HG03108 (cell line): Measurements from ENCODE around the gene HIBCH.
"Not testable (repeated sequence)": the region's sequence is repeated elsewhere in the genome, so short reads cannot be mapped to it uniquely, and the experiment has no call there.

Experiments
- ATAC-seq: cut with Tn5 transposase; IDR thresholded peaks from one replicate; pipeline ENCODE4 v1.9.1; 2021; ENCODE audit warnings: moderate library complexity; ENCODE audit not compliant: unreplicated experiment

Gene HIBCH, protein sequence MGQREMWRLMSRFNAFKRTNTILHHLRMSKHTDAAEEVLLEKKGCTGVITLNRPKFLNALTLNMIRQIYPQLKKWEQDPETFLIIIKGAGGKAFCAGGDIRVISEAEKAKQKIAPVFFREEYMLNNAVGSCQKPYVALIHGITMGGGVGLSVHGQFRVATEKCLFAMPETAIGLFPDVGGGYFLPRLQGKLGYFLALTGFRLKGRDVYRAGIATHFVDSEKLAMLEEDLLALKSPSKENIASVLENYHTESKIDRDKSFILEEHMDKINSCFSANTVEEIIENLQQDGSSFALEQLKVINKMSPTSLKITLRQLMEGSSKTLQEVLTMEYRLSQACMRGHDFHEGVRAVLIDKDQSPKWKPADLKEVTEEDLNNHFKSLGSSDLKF

DNA sequence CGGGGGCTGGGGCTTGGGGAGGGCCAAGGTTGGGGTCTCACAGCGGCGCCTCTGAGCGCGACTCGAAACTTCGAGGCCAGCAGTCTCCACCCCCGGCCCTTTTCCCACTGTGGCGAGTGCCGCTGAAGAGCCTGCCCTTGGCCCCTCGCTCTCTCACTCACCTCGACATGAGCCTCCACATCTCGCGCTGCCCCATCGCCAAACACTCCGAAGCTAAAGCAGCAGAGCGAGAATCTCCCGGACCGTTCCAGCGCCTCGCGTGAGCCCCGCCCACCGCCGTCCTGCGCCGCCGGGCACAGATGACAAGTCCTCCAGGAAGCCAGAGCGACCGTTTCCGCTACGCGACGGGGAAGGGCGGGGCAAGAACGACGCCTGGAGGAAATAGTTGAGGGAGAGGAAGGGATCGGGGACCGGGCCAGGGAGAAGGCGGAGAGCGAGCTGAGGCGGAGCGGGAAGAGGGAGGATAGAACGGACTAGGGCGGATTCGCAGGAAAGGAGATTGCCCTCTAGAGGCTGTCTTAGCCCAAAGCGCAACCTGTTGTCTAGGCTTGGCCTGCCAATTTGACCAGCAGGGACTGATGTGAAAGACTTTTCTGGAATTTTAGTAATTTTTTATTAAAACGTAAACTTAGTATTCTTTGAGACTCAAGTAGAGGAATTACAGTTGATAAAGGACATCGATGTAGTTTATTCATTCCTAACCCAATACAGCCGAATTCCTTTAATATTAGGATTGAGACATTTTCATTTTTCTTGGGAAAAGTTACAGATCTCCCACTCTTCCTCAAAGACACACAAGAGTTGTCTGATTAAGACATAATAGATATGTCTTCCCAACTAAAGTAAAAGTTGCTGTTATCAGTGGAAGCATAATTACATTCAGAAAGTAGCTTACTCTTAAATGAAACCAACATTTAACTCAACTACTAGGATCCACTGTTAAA is at the start of gene HIBCH:
Gene HIBCH, minus strand, starts transcription at position 272 of the 944 bp plus-strand sequence. Its CDS starts 76 bp downstream, at position 196.
- ATAC-seq: peak; percentile 95

DNA sequence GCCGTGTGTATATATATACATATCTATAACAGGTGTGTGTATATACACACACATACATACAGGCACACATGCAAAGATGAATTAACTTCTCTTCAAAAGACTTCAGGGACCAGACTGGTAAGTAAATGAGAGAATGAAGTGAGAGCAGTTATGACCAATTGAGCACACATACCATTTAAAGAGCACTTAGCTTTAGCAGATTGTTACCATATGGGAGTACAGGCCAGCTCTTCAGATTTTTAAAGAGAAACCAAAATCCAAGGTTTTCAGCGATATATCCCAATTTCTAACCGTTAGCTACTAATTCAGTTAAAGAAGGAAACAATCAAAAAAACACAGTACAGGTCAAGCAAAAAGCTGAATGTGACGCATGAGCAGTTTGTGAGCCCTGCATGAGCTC is 47.5 kb upstream of the HIBCH start:
- no peak for ATAC-seq

DNA sequence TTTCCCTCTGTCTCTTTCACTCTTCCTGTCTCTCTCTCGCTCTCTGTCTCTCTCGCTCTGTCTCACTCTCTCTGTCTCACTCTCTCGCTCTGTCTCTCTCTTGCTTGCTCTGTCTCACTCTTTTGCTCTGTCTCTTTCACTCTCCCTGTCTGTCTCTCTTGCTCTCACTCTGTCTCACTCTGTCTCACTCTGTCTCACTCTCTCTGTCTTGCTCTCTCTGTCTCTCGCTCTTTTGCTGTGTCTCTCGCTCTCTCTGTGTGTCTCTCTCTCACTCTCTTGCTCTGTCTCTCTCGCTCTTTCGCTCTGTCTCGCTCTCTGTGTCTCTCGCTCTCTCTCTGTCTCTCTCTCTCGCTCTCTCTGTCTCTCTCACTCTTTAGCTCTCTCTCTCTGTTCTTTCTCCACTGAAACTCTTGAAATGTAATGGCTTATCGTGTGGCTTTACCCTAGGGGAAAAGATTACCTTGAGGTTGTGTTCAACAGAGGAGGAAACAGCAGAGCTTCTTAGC is 46.7 kb upstream of the HIBCH start:
- ATAC-seq: no peak

DNA sequence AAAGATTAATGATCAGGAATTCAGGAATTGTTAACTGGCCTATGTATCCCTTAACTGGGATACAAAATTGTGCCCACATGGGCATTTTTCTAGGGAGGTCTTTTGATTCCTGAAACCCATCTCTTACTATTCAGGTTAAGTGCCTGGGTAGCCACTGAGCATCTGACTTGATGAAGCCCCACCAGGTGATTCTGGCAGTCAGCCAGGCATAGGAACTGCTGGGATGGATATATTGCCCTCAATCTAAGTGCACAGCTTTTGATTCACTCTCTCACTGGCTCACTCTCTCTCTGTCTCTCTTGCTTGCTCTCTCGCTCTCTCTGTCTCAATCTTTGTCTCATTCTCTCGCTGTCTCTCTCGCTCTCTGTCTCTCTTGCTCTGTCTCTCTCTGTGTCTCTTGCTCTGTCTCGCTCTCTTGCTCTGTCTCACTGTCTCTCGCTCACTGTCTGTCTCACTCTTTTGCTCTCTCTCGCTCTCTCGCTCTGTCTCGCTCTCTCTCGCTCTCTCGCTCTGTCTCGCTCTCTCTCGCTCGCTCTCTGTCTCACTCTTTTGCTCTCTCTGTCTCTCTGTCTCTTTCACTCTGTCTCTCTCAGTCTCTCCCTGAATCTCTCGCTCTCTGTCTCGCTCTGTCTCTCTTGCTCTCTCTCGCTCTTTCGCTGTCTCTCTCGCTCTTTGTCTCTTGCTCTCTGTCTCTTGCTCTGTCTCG is 46.0 kb upstream of the HIBCH start:
- no peak for ATAC-seq

DNA sequence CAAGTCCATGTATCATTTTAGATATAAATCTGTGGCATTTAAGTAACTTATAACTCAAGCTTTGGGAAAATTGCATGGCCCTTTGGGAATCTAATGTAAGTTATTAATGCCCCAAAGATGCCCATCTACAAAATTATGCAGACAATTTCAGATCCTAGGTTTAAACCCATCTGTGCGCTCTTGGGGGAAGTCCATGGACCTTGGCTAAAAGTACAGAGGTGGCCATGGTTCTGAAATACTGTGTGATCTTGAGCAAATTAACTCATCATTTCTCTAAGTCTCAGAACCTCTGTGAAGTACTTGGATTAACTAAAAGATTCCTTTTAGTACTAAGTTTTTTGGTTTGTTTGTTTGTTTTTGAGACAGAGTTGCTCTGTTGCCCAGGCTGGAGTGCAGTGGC is 43.3 kb upstream of the HIBCH start:
- no peak for ATAC-seq

DNA sequence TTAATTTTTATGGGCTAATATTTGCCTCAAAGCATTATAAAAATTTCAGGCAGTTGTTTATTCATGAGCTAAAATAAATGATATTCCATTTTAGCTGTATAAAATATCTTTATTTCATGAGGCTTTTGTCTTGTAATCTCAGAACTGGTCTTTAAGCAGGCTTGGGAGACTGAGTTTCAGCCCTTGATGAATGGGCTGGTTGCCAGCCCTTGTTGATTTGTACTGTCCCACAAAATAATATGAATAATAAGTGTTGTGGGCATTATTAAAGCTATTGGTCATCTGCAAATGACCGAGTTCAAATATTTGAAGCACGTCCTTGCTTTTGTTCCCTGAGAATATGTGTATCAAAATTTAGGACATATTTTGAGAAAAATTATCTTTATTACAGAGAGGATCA is 41.9 kb upstream of the HIBCH start:
- no peak for ATAC-seq

DNA sequence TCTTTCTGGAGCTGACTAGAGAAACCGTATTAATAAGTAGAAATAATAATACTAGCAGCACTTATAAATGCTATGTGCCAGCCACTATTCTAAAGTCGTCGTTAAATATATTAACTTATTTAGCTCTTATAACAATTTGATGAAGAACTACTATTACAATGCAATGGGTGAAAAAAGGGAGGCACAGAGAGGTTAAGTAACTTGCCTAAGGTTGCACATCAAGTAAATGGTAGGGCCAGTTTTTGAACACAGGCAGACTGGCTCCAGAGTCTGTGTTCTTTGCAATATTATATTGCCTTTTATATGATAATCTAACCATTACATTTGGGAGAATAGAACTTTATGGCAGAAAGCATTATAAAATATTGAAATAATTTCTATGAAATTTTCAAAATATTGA is 41.3 kb upstream of the HIBCH start:
- no peak for ATAC-seq

DNA sequence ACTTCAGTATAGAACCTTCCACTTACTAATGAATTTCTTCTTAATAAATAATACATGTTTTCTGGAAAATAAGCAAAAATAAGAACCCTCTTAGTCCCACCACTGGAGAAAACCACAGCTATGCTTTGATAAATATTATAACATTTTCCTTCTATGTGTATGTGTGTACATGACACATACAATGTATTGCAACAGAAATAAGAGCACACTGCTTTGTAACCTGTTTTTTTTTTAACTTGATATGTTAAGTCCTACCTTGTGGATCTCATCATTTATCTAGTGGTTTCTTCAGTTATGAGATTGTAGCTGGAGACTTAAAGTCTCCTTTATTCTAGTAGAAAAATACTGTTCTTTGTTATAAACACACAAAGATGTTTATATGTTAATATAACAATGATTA is 40.9 kb upstream of the HIBCH start:
- ATAC-seq: no peak

DNA sequence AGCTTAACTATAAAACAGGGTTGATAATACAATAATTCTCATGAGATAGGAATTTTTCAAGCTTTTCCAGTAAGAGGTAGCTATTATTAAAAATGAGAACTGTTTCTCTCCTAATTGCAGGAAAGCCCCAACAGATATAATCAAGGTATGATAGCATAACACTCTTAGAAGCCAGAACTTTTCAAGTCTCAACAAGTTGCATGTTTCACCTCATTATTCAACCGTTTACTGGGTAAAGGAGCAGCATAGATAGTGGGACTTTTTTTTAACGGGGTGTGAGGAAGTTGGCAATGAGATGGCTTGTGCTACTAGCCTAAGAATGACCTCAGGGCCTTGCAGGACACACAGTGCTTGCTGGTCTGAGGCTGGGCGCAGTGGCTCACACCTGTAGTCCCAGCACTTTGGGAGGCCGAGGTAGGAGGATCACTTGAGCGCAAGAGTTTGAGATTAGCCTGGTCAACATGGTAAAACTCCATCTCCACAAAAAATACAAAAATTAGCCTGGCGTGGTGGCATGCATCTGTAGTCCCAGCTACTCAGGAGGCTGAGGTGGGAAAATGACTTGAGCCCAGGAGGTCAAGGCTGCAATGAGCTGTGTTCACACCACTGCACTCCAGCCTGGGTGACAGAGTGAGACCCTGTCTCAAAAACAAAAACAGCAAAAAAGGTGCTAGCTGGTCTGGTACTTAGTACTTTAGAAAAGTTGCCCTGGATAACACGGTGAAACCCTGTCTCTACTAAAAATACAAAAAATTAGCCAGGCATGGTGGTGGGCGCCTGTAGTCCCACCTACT is 39.2 kb upstream of the HIBCH start:
- ATAC-seq: not testable (repeated sequence)

DNA sequence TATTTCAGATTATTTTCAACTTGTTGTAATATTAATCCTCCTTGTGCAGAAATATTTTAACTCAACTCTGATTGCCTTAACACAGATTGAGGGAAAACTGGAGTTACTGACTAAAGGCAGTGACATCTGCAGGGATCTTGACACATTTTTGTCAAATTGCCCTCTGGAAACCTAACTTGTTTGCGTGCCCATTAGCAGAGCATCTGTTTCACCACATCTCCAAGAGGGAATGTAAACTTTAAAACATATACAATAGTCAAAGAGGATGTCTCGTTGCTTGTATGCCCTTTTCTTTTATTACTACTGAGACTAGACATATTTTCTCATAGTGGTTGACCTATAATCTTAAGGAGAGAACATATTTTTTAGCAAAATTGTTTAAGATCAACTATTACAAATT is 38.0 kb upstream of the HIBCH start:
- no peak for ATAC-seq

DNA sequence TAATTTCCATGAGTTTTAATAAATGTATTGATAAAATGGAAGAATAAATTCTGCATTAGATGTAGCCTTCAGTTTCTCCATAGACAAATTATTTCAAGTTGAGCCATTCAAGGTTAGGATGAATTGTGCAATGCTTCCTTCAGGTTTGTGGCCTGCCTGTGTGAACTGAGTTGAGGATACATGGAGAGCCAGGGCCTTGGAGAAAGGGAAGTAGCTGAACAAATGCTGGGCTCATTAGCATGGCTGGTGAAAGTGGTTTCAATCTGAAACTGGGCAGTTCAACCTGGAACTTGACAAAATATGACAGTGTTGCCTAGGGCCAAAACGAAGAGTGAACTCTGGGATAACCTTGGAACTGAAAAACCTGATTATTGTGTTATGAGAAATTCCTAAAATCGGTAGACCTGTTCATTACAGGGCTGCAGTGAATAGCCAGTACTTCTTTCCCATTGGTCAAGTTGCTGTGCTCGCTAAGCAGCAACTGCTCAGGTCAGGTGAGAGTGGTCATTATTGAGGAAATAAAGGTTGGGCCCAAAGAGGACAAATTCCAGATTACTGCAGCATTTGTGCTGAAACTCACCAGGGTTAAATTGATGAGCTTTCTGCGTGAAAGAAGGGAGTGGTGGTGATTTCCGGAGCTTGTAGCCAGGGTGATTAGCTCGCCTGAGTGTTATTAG is 36.5 kb upstream of the HIBCH start:
- ATAC-seq: no peak

DNA sequence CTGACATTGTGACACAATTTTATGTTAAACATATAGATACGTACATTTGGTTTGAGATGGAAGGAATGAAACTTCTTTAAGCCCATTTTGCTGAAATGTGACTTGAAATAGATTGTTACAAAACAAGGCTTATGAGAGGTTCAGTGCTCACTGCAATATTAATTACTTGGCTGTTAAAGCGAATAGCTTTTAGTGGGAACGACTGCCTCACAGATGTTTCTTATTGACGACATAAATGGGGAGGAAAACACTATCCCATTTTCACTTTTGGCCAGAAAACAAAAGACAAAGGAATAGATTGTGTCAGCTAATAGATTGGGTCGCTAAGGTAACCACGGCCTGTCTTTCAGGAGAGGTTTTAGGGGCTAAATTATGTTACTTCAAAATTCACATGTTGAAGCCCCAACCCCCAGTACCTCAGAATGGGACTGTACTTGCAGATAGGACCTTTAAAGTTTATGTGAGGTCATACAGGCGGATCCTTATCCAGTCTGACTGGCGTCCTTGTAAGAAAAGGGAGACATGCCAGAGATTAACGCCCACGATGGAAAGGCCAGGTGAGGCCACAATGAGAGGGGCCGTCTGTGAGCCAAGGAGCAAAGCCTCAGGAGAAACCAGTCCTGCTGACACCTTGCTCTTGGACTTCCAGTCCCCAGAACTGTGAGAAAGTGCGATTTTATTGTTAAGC is 34.5 kb upstream of the HIBCH start:
- no peak for ATAC-seq

DNA sequence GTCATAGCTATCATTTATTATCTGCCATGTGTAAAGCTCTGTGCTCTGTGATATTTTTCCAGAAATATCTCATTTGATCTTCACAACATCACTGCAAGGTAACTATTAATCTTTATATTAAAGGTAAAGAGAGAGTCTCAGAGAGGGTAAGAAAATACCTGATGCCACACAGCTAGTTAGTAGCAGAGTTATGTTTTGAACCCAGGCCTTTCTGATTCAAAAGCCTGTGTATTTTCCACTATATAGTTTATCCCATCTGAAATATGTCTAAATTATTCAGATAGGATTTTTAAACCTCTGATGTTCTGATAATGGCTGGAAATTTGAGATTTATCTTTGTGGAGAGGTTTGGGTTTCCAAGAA is 33.9 kb upstream of the HIBCH start:
- ATAC-seq: no peak

DNA sequence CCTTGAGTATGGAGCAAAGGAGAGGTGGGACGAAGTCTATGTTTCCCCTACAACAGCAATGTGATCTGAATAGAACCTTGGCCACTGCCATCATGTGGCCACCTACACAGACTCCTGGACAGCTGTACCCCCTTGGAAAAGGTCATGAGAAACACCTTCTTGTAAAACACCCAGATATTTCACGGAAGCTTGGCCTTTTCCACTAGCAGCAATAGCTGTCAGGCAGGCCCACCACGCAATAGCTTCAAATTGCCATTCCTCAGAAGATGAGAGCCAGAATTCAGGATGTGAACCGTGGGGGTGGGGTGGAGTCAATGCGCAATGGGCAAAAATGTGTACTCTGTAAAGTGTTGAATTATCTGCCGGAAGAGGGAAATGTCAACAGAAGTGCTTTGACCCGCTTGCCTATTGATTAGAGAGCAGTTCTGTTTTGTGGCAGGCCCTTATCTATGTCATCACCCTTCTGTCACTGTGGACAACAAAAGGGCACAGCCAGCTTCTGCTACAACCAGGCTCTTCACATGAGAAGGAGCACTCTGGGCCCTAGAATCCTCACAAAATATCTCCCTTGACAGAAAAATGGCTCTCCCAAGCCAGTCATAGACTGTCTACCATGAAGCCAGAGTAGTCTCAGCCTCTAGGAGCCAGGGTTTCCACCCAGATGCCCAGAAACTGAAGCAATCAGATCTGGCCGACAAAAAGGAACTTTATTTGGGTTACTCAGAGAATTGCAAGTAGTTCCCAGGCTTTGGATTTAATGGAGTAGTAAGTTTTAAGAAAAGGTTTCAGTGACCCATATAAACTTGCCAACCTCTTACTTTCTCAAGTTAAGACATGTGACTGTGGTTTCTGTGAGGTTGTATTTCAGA is 33.3 kb upstream of the HIBCH start:
- ATAC-seq: no peak

DNA sequence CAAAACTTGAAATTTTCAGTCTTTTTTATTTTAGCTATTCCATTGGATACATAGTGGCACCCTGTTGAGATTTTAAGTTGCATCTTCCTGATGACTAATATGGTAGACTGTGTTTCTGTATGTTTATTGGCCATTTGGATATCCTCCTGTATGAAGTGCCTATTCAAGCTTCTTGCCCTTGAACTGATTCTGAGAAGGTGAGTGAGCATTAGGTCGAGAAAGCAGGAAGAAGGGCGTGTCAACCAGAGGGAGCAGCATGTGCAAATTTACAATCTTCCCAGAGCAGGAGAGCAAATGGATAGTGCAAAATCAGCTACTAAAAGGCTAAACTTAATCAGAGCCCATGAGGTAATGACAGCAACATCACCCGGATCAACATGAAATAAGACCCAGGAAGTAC is 32.3 kb upstream of the HIBCH start:
- no peak for ATAC-seq

DNA sequence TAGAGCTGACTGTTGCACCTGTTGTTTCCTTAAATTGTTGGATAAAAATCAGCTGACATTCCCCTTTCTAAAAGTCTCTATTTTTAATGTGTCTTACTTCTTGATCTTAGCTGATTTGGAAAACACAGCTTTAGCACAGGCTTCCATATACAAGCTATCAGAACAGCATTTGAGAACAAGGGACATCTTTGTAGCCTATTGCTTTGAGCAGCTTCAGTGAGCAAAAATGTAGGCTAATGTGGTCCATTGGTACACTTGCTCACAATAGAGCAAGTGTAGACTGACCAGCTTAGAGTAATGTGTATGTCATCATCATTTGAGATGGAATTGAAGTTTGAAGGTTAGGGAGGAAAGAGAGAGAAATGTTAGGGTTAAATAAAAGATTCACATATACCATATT is 30.7 kb upstream of the HIBCH start:
- ATAC-seq: no peak

DNA sequence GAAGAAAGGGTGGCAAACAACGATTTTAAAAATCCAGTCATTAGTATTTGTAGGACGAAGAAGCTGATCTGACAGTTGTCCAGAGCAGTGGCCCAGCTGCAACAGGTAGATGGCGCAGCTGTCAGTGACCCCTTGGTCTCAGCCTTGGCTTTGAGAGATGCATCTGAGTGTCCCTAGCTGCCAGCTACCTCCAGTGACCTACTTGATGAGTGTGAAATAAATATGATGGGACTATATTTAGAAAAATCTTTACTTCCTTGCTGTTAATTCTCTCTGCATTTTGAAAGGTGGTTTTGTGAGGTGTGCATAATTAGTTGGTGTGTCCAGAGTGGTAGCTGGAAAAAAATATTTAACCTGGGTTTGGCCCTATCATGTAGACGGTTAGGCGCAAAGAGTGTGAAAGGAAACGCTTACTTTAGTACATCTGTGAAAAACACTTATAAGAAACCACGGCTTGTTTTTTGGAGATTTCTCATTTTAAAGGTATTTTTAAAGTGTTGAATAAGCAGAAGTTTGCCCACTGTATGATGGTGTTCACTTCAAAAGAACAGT is 24.7 kb upstream of the HIBCH start:
- ATAC-seq: peak; percentile 88
